GM19372 (cell line): ENCODE data around the gene APEH.
"Not testable (repeated sequence)": the region's sequence is repeated elsewhere in the genome, so short reads cannot be mapped to it uniquely, and the experiment has no call there.

Experiments
- ATAC-seq: cut with Tn5 transposase; IDR thresholded peaks from one replicate; pipeline ENCODE4 v1.9.1; 2021; ENCODE audit warnings: mild to moderate bottlenecking, low read depth, moderate library complexity; ENCODE audit not compliant: unreplicated experiment

Gene APEH

DNA sequence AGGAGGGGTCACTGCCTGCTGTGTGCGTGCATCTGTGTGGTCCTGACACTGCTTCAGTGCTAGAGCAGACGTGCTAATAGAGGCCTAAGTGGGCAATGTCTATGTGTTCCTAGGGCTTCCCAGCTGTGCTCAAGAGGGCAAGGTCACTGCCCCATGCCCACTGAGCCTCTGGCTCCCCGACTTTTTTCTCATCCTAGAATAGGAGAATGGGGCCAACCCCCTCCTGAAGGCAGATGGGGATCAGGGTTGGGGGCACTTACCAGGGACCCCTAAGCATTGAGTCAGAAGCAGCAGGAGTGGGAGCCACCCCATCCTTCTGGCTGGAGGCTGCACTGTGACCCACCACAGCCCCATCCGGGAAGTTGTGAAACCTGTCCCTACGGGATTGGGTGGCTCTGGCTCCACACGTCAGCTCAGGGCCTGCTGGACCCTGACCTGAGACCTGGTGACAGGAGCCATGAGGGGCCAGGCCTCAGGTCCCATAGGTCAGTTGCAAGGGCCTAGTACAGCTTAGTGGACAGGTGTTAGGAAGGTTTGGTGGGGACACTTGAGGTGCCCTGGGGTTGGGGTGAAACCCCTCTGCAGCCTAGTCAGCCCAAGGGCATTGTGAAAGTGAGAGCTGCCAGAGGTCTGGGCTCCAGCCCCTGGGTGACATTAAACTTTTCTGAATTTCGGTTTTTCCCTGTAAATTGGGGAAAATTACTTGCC lies 14.3 kb downstream of the APEH start:
- not testable (repeated sequence) for ATAC-seq

DNA sequence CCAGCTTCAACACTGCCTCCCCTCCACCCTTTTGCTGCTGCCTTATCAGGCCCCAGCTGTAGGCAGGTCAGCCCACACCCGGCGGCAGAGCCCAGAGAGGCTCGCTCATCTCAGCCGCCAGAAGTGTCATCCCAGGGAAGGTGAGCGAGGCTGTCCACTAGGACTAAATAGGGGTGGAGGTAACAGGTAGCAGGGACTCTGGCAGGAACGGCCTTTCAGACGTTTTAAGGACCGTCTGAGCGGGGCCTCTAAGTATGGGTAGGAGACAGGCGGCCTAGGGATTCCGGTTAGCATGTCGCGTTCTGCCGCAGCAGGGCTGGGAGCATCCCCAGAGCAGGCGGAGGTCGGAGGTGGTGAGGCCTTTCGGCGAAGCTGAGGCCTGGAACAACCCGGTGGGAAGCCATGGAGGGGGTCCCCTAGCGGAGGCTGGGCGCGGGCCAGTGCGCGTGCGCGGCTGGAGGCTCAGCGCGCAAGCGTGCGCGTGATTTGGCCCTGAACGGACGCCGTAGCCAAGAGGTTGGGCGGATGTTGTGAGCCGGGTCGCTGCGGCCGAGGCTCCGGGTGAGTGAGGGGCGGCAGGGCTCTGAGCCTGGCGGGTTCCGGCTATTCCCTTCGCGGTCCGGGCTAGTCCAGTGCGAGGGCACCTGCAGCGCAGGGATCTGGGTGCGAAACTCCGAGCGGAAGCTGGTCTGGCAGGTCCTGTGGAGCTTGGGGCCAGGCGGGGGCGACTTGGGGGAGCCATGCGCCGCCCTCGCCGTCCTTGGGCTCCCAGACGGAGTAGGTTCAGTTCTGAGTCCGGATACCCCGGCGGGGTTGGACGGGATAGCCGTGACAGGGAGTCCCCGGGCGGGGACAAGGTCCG lies 15.1 kb downstream of the APEH start, which contains the start of the genes MST1 and RNF123:
TSS of gene MST1 (minus strand) at position 429 of the 862 bp plus-strand sequence. CDS start 783 bp downstream, outside the sequence.
TSS of gene RNF123 (plus strand) at position 512 of the 862 bp plus-strand sequence. CDS start 1,609 bp downstream, outside the sequence.
- ATAC-seq = peak; percentile 72

DNA sequence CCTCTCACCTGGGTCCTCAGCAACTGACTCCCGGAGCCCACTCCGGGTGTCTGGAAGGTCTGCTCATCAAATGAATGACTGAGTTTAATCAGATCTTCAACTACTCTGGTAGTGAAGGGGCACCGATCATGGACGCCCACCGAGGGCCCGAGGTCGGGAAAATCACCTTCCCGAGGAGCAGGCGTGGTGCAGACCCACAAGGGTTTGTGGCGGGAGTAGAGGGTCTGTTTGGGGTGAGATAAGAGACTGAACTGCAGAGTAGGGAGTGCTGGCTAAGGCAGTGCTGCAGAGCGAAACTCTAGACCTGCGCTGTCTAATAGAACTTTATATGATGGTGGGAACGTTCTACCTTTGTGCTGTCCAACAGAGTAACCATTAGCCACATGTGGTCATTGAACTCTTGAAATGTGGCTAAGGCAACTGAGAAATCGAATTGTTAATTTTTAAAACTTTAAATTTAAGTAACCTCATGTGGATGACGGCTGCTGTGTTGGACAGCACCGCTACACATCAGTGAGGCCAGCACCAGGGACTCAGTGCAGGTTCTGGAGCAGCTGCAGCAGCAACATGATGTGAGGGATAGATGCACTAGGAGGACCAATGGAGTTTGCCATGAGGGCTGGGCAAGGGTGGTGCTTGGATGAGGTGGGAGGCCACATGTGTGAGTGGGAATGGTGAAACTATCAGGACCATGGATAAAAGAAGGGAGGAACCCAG lies 15.9 kb downstream of the APEH start:
- peak; percentile 7 for ATAC-seq

DNA sequence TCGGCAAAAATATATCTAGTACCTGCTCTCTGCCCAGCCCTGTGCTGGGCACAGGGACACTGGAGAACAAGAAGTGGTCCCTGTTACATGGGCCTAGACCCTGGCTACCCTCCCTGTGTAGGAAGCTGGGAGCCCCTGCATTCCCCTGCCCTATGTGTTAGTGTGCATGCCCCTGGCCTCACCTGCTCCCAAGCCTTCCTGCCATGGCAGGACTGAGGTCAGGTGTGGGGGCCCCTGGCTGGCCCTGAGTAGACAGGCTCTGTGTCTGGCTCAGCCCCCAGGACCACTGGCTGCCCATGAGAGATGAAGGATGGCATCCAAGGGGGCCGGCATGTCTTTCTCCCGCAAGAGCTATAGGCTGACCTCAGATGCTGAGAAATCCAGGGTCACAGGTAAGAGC lies 16.7 kb downstream of the APEH start:
- ATAC-seq = not testable (repeated sequence)

DNA sequence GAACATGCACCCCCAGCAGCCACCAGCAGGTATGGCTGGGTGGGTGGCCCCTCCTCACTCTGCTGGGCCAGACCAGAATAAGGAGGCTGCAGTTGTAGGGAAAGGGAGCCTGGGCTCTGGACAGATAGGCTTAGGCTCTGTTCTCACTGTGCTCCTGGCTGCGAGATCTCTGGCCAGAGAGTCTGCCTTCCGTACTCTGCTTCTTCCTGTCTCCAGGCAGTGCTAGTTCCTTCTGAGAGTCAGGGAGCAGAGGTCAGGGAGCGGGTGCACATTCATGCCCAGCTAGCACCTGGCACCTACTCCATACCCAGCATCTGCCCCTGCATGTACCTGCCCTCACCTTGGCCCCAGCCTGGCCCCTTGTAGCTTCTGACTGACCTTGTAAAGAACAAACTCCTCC lies 17.3 kb downstream of the APEH start:
- not testable (repeated sequence) for ATAC-seq

DNA sequence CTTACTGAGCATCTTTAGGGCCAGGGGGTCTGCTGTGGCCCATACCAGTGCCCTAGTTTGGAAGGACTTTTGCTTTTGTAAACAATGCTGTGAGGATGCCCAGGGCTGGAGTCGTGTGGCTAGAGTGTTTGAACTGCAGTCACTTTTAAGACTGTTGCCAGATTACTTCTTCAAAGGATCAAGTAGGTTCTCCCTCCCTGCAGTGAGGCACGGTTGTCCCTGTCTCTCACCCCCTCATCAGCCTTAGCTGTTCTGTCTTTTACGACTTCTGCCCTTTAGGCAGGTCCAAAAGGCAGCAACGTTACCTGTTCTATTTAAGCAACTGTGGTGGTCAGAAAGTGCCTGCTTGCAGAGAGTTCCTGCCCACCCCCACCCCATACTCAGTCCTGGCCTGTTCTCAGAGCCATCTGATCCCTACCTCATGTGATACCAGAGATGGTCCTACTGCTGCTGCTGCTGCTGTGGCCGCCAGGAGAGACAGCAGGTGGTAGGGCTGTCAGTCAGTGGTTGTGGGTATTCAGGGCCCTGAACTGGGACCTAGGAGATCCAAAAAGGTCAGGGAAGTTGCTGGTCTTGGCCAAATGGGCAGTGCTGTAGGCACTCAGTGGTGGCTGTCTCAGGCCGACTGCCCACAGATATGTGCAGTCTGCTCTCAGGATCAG lies 20.4 kb downstream of the APEH start:
- not testable (repeated sequence) for ATAC-seq

DNA sequence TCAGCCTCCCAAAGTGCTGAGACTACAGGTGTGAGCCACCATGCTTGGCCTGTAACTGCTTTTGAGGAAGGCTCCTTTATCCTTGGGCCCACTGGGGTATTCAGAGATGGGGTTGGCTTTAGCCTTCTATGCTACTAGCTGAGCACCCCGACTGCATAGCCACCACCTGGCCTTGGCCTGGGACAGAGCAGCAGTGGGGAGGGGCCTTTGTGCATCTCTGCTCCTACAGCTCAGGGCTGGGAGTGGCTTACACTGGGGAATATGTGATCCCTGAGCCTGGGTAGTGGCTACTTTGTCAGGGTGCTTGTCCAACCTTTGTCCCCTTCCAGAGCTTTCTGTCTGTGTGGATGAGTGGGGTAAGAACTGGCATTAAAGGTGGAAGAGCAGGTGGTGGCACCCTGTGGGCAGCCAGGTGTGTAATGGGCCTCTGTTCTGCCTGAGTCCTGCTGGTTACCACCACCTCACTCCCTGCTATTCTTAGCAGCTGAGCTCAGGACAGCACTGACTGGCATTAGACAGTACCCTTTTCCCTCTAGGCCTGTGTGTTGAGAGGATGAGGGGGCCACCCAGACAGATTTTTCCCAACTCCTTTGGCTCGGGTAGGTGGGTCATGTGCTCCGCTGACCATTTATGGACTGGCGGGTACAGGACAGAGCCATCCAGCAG lies 21.3 kb downstream of the APEH start:
- not testable (repeated sequence) for ATAC-seq

DNA sequence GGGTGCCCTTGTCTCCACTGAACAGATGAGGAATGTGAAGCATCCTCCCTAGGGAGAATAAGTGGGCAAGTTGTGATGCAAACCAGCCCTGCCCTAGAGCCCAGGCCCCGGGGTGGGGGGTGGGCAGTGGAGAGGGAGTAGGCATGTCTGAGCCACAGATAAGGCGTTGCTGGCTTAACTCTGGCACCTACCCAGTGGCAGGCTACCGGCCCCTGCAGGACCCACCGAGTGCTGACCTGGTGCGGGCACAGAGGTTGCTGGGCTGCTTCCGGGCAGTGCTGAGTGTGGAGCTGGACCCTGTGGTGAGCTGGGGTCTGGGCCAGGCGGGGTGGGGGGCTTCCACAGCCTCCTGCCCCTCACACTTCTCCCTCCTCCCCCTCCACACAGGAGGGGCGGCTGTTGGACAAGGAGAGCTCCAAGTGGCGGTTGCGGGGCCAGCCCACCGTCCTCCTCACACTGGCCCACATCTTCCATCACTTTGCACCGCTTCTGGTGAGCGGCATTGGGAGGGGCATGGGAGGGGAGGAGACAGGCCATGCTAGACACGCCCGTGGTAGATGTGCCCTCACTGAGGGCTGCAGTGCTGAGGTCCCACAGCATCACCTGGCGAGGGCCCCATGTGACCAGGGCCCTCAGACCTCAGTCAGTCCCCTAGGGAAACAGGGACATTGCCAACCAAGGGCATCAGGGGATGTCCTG lies 25.3 kb downstream of the APEH start:
- no peak for ATAC-seq

DNA sequence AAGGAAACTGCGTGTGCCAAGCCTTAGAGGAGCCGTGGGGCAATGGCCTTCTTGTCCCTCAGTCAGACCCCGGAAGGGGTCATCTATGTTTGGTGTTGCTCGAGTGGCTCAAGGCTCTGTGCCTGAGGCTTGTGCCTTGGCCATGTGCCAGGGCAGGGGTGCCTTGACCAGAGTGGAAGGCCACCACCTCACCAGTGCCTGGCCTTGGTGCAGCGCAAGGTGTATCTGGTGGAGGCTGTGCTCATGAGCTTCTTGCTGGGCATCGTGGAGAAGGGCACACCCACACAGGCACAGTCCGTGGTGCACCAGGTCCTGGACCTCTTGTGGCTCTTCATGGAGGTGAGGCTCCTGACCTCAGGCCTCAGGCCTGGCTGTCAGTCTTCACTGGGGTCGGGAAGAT lies 25.9 kb downstream of the APEH start:
- ATAC-seq = no peak

DNA sequence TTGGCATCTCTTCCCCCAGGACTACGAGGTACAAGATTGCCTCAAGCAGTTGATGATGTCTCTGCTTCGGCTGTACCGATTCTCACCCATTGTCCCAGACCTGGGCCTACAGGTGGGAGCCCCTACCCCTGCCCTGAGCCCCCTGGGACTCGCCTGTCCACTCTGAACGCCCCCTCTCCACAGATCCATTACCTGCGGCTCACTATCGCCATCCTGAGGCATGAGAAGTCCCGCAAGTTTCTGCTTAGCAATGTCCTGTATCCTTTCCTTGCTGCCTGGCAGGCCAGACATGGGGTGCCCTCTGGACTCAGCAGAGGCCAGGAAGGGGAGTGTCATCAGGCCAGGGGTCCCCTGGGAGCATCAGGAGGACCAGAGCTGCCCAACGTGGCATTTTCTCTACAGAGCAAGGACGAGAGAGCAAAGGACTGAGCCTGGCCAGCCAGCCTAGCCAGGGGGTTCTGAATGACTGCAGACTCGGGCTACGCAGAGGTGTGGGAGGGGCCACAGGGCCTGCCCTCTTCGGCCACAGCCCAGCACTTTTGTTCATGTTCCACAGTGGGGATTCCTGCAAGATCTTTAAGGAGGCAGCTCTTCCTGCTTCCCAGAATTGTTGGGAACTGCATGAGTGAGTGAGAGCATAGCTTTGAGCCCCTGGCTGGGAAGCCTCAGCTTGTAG lies 26.4 kb downstream of the APEH start:
- no peak for ATAC-seq

DNA sequence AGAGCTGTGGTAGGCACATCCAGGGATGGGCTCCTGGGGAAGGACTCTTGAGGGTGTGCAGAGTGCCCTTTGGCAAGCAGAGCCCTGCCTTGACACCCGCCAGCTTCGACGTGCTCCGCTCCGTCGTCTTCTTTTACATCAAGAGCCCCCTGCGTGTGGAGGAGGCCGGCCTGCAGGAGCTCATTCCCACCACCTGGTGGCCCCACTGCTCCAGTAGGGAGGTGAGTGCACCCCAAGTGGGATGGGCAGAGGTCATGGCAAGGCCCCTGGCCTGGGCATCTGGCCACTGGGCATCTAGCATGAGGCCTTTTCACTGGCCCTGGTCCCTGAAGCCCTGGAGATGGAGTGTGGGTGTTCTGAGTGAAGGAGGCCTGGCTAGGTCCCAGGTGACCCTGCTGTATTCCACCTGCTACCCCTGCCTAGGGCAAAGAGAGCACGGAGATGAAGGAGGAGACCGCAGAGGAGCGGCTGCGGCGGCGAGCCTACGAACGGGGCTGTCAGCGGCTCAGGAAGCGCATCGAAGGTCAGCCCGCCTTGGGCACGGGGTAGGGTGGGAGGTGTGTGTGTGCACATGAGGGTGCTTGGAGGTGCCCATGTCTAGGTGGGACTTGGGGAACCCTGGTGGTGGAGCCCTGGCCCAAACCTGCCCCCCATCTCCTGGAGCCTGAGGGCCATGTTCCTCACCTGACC lies 27.4 kb downstream of the APEH start:
- no peak for ATAC-seq

DNA sequence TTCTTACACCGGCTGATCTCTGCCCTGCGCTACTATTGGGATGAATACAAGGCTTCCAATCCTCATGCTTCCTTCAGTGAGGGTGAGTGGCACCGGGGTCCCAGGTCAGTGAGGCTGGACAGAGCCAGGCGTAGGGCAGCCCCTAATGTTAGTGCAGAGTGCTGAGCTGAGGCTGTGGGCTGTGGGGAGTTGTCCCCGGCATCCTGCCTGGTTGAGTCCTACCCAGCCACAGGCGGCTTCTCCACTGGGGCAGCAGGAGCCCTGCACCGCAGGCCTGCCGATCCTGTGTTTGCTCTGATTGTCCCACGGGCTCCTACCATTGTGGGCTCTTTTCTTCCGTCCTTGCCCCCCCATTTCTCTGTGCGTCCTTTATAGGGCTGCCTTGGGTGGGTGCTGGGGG lies 28.5 kb downstream of the APEH start:
- no peak for ATAC-seq

DNA sequence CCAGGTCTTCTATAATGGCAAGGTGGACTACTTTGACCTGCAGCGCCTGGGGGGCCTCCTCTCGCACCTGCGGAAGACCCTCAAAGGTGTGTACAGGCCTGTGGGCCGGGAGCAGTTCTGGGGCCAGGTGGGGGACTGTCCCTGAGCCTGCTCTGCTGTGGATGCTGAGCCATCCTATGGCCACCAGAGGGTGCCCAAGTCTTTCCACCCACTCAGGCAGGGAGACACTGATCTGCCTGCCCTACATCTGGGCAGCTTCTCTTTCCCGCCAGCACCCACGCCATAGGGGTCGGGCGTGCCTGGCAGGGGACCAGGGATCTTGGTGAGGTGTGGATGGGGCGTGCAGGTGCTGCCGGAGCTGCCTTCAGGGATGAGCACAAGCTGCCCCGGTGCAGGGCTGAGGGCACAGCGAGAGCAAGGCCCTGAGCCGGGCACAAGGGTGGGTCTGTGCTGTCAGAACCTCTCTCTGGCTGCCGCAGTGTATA lies 29.3 kb downstream of the APEH start:
- no peak for ATAC-seq

DNA sequence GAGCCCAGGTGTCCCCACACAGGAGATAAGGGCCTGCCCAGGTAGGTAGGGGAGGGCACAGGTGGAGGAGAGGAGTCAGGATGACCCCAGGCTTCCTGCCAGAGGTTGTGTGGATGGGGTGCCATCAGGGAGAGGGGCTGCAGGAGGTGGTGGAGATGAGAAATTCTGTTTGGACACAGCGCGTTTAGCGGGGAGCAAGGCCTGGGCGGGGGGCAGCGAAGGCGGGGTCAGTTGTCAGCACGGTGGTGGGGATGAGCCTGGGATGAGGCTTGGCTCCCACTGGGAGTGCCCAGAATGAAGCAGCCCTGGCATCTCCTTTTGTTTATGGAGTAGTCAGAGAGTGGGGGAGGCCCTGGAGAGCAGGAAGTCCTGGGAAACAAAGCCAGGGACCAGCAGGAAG lies 29.8 kb downstream of the APEH start:
- no peak for ATAC-seq

DNA sequence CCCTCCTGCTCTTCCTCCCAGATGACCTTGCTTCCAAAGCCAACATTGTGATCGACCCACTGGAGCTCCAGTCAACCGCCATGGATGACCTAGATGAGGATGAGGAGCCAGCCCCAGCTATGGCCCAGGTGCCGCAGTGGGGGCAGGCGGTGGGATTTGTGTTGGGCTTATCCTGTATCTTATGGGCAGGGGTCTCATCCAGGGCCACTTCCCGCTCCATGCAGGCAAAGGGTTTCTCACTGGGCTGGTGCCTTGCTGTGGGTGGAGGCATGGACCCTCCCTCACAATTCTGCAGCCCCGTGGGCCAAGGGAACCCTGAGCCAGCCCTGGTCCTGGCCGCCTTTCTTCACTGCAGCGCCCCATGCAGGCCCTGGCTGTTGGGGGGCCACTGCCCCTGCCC lies 30.5 kb downstream of the APEH start:
- ATAC-seq = no peak

DNA sequence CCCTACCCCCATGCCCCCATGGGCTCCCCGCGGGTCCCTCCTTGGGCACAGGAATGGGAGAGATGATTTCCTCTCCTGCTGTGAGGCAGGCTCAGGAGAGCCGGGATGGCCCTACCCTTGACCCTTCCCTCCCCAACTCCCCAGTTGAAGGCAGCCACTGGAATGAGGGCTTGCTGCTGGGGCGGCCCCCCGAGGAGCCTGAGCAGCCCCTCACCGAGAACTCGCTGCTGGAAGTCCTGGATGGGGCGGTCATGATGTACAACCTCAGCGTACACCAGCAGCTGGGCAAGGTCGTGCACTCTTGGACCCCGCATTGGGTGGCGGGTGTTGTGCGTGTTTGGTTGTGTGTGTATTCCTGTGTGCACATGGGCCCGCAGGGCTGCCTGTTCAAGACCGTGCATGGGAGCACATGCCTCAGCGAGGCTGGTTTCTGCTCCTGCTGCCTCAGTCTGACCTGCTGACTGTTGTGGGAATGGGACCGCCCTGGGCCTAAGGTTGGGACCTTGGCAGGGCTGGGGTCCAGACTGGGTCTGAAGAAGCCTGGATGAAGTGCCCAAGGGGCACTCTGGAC lies 31.3 kb downstream of the APEH start:
- ATAC-seq = no peak

DNA sequence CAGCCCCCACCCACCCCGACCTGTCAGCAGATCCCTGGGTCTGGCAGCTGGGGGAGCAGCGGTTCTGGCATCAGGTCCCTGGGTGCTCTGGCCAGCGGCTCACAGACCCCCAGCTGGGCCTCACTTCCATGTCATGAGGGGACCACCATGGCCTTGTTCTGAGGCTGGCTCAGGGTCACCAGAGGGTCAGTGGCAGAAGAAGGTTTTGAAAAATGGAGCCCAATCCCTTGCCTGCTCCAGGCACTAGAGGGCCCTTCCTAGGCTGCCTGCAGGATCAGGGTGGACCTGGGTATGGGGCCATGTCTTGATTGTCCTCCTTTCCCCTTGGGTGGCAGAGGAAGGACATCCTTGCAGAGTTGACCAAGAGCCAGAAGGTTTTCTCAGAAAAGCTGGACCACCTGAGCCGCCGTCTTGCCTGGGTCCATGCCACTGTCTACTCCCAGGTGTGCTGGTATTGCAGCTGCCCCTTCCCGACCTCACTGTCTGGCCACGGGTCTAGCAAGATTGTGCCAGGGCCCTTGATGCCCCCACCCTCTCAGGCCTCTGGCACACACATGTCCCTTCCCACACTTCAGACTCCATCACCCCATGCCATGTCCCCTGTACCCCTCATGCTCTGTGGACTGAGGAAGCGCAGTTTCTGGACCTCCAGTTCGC lies 32.4 kb downstream of the APEH start:
- ATAC-seq = no peak
